Osteoblast (primary cell): ENCODE results near the gene RBM44. TPM values are rescaled to one million over a fixed set of nuclear protein-coding genes. Genes with fewer than 3 reads are reported as not detected.
"Not testable (repeated sequence)": the region's sequence is repeated elsewhere in the genome, so short reads cannot be mapped to it uniquely, and the experiment has no call there.

Source experiments
- DNase-seq: peaks from one replicate; pipeline ENCODE4 v3.0.0; 2011; ENCODE audit warnings: low spot score, mixed read lengths; ENCODE audit not compliant: insufficient read length; ENCODE audit errors: missing footprints
- H2AFZ ChIP-seq: 2 replicates; pipeline ENCODE4 v1.6.0; 2011; ENCODE audit warnings: mild to moderate bottlenecking, low read length
- H3K27ac ChIP-seq: 2 replicates; pipeline ENCODE4 v1.5.1; 2011; ENCODE audit warnings: mild to moderate bottlenecking, low read depth, low read length, moderate library complexity
- H3K27me3 ChIP-seq: 2 replicates; pipeline ENCODE4 v1.6.0; 2012; ENCODE audit warnings: mild to moderate bottlenecking, control low read depth, inconsistent platforms, low read length, moderate library complexity; ENCODE audit not compliant: insufficient read depth
- H3K36me3 ChIP-seq: 2 replicates; pipeline ENCODE4 v1.5.1; 2011; ENCODE audit warnings: mild to moderate bottlenecking, low read length, control low read depth, moderate library complexity; ENCODE audit not compliant: insufficient read depth
- H3K4me1 ChIP-seq: 2 replicates; pipeline ENCODE4 v1.5.1; 2011; ENCODE audit warnings: mild to moderate bottlenecking, low read length, control low read depth, moderate library complexity; ENCODE audit not compliant: insufficient read depth
- H3K4me2 ChIP-seq: 2 replicates; pipeline ENCODE4 v1.6.0; 2011; ENCODE audit warnings: mild to moderate bottlenecking, low read length; ENCODE audit not compliant: insufficient read depth
- H3K4me3 ChIP-seq: fragments of 200-600 bp; sonication (generic); 3 replicates; pipeline ENCODE4 v1.5.1; 2012; ENCODE audit warnings: mild to moderate bottlenecking, low read length, inconsistent platforms; ENCODE audit not compliant: insufficient read depth
- H3K79me2 ChIP-seq: 2 replicates; pipeline ENCODE4 v1.6.0; 2012; ENCODE audit warnings: mild to moderate bottlenecking, low read length, control low read depth, inconsistent platforms; ENCODE audit not compliant: insufficient read depth
- H3K9me3 ChIP-seq: 2 replicates; pipeline ENCODE4 v1.5.1; 2011; ENCODE audit warnings: low read depth, low read length, control low read depth
- H4K20me1 ChIP-seq: 2 replicates; pipeline ENCODE4 v1.6.0; 2012; ENCODE audit warnings: mild to moderate bottlenecking, low read length, control low read depth; ENCODE audit not compliant: insufficient read depth
- total RNA-seq: library from RNA; depleted of rRNA; stranded (reverse); fragments of >200 nt; gene quantifications from 2 replicates; pipeline ENCODE4 v1.2.3, GENCODE V29; 2012
- TF ChIP-seq, protein P1 (sequence below): IDR thresholded peaks from 2 replicates; pipeline ENCODE4 v1.5.1; 2011; ENCODE audit warnings: mild to moderate bottlenecking, low read depth, low read length, moderate library complexity; ENCODE audit errors: extremely low read depth

Gene RBM44
- total RNA-seq, 1 donor = 0.72 TPM

DNA sequence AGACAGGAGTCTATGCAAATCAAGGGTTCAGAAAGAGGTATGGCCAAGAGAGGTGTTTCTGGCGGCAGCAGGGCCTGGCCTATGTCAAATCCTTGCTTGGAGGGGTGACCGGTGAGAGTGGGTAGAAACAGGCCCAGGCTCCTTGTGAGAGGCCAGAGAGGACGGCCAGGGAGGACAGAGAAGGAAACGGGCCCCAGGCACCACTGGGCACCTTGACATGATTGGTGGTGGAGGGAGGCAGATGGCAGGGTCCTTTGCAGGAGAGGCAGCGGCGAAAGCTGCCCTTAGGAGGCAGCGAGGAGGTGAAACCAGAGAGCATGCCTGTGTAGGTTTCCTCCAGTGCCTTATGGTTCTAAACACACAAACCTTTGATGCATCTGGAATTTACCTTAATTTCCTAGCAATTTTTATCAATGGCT, 67.1 kb downstream of the RBM44 start:
- peak overlapping the region; percentile 73 for H3K4me2 ChIP-seq
- no peaks in the 10 kb centered on the region for H3K9me3 ChIP-seq
- H3K36me3 ChIP-seq = no peaks in the 10 kb centered on the region
- no peak overlapping the region for H3K4me3 ChIP-seq
- no peaks in the 10 kb centered on the region for H3K27me3 ChIP-seq
- H3K79me2 ChIP-seq = no peaks in the 10 kb centered on the region
- no peaks in the 10 kb centered on the region for H4K20me1 ChIP-seq
- peak overlapping the region; percentile 11 for H2AFZ ChIP-seq
- peak; percentile 63 for DNase-seq
- H3K27ac ChIP-seq = peak overlapping the region; percentile 88
- TF ChIP-seq, protein P1, sequence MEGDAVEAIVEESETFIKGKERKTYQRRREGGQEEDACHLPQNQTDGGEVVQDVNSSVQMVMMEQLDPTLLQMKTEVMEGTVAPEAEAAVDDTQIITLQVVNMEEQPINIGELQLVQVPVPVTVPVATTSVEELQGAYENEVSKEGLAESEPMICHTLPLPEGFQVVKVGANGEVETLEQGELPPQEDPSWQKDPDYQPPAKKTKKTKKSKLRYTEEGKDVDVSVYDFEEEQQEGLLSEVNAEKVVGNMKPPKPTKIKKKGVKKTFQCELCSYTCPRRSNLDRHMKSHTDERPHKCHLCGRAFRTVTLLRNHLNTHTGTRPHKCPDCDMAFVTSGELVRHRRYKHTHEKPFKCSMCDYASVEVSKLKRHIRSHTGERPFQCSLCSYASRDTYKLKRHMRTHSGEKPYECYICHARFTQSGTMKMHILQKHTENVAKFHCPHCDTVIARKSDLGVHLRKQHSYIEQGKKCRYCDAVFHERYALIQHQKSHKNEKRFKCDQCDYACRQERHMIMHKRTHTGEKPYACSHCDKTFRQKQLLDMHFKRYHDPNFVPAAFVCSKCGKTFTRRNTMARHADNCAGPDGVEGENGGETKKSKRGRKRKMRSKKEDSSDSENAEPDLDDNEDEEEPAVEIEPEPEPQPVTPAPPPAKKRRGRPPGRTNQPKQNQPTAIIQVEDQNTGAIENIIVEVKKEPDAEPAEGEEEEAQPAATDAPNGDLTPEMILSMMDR = peak; percentile 9
- H3K4me1 ChIP-seq = peaks cover 30% of the 10 kb centered on the region

GRCh38 chr2:237866101-237866621, 67.6 kb downstream of the RBM44 start:
- Histone ChIP-seq H3K79me2 (no peaks in the 10 kb centered on the region), H3K27me3 (no peaks in the 10 kb centered on the region), H3K4me2 (peak overlapping the region; percentile 73), H4K20me1 (no peaks in the 10 kb centered on the region), H3K27ac (peak overlapping the region; percentile 88), H3K9me3 (no peaks in the 10 kb centered on the region), H3K4me1 (peaks cover 30% of the 10 kb centered on the region), H3K36me3 (no peaks in the 10 kb centered on the region), H3K4me3 (peak overlapping the region; percentile 31), H2AFZ (peak overlapping the region; percentile 78)
- peak; percentile 93 for DNase-seq
- TF ChIP-seq, protein P1 = no peak

GRCh38 chr2:237867465-237867864, 68.9 kb downstream of the RBM44 start:
- Histone ChIP-seq H3K4me2 (no peak overlapping the region), H3K4me3 (no peak overlapping the region), H3K27me3 (no peaks in the 10 kb centered on the region), H3K36me3 (no peaks in the 10 kb centered on the region), H2AFZ (no peak overlapping the region), H4K20me1 (no peaks in the 10 kb centered on the region), H3K79me2 (no peaks in the 10 kb centered on the region), H3K9me3 (no peaks in the 10 kb centered on the region), H3K4me1 (peaks cover 30% of the 10 kb centered on the region), H3K27ac (no peak overlapping the region)
- DNase-seq = peak; percentile 10
- TF ChIP-seq, protein P1 = no peak

DNA sequence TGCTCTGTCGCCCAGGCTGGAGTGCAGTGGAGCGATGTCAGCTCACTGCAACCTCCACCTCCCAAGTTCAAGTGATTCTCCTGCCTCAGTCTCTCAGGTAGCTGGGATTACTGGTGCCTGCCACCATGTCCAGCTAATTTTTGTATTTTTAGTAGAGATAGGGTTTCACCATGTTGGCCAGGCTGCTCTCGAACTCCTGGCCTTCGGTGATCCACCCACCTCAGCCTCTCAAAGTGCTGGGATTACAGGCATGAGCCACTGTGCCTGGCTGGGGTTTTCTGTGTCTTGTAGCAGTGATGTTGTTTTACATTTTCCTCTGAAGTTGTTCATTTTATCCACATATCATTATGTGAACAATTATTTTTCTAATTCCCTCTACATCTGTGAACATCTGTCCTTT, 69.5 kb downstream of the RBM44 start:
- H3K27me3 ChIP-seq, H3K79me2 ChIP-seq: not testable (repeated sequence)

More for the DNA sequence above, 69.5 kb downstream of the RBM44 start:
- not testable (repeated sequence) for DNase-seq, H4K20me1 ChIP-seq, H3K36me3 ChIP-seq, H3K9me3 ChIP-seq, H2AFZ ChIP-seq
- Histone ChIP-seq H3K4me1 (peaks cover 30% of the 10 kb centered on the region), H3K4me2 (peak overlapping the region; percentile 75), H3K4me3 (peak overlapping the region; percentile 59), H3K27ac (peak overlapping the region; percentile 50)
